SK-N-SH treated with all-trans-retinoic acid at 6 μM for 48 hours (cell line): ENCODE measurements around the gene DOP1B.

Experiments used
- ARNTL ChIP-seq: fragments of 450-650 bp; formaldehyde crosslinking; IDR thresholded peaks from 2 replicates; pipeline ENCODE4 v1.5.0; 2020; ENCODE audit warnings: low read depth, mild to moderate bottlenecking, moderate library complexity, borderline replicate concordance
- ZFP3 ChIP-seq: fragments of 250-450 bp; sonication (Bioruptor Pico); IDR thresholded peaks from 2 replicates; pipeline ENCODE4 v1.5.0; 2020; ENCODE audit warnings: mild to moderate bottlenecking, moderate library complexity
- ZFP30 ChIP-seq: fragments of 450-650 bp; formaldehyde crosslinking; IDR thresholded peaks from 2 replicates; pipeline ENCODE4 v1.5.0; 2022; ENCODE audit warnings: mild to moderate bottlenecking, moderate library complexity
- TF ChIP-seq, protein P1 (sequence below): fragments of 250-450 bp; sonication (Bioruptor Pico); IDR thresholded peaks from 2 replicates; pipeline ENCODE4 v1.5.1; 2021; ENCODE audit warnings: mild to moderate bottlenecking, moderate library complexity

DNA sequence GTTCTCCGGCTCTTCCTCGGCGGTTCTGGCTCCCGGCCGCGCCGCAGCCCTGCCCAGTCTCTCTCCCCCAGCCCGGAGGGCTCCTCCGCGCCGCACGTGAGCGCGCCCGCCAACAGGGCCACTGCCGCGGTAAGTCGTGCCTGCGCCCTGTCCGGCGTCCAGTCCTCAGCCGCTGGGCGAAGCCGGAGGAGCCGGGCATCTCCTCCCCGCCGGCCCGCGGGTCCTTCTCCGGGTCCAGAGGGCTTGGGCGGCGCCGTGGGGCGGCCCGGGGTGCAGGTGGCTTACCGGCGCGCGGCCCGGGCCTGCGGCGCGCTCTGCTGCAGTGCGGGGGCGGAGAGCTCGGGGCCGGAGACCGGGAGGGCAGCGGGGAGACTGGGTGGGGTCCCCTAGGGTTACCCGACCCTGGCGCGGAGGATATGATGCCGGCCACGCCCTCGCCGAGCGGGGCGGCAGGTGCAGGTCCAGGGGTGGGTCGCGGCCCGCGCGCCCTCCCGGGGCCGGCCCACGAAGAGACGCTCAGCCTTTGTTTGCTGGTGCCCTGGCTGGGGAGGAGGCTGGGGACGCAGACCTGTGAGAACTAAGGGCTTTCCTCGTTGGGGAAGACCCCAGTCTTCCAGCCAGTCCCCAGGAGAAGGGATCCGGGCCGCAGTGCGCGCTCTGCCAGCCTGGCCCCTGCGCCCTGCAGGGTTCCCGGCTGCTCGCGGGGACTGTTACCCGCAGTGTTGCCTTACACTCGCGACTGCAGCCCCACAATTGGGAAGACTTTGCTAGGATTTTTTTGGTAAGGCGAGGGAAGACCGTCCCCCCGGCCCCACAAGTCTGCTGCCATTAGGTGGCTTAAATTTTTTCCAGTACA is at the start of gene DOP1B:
- TF ChIP-seq, protein P1, sequence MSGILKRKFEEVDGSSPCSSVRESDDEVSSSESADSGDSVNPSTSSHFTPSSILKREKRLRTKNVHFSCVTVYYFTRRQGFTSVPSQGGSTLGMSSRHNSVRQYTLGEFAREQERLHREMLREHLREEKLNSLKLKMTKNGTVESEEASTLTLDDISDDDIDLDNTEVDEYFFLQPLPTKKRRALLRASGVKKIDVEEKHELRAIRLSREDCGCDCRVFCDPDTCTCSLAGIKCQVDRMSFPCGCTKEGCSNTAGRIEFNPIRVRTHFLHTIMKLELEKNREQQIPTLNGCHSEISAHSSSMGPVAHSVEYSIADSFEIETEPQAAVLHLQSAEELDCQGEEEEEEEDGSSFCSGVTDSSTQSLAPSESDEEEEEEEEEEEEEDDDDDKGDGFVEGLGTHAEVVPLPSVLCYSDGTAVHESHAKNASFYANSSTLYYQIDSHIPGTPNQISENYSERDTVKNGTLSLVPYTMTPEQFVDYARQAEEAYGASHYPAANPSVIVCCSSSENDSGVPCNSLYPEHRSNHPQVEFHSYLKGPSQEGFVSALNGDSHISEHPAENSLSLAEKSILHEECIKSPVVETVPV (CRISPR knock-in tag), result no peak
- TF ChIP-seq ZFP30 (CRISPR knock-in tag) (no peak), ARNTL (CRISPR knock-in tag) (no peak), ZFP3 (CRISPR knock-in tag) (no peak)
